ENCODE results near the gene C1QB.

- TF ChIP-seq SUZ12 (IDR thresholded peaks at IDR 0.05; ENCODE audit: low read length) (no peak), SRF (IDR thresholded peaks at IDR 0.05; ENCODE audit: low read depth, low read length) (no peak)
Measured at GRCh38 chr1:22606161-22606560, 46.9 kb upstream of the C1QB start.
